Neural progenitor cell (in vitro differentiated cells): ENCODE results near the gene IFIT1B.

ENCODE experiments used
- EZH2 ChIP-seq: fragments of 200-600 bp; sonication (generic); IDR thresholded peaks from 2 replicates; pipeline ENCODE4 v1.6.1; 2017; ENCODE audit warnings: antibody characterized with exemption, mild to moderate bottlenecking, moderate library complexity
- EZH2phosphoT487 ChIP-seq: fragments of 200-600 bp; sonication (generic); IDR thresholded peaks from 2 replicates; pipeline ENCODE4 v1.6.1; 2017; ENCODE audit warnings: antibody characterized with exemption

GRCh38 chr10:89332123-89332633 is 45.7 kb upstream of the IFIT1B start:
- TF ChIP-seq EZH2 (no peak), EZH2phosphoT487 (no peak)
